Measurements from ENCODE around the gene HDAC9.

Gene HDAC9

GRCh38 chr7:18458830-18459229 lies 36.7 kb upstream of the HDAC9 start:
- TF ChIP-seq POLR2AphosphoS5 (IDR thresholded peaks at IDR 0.05; ENCODE audit: low read depth, low read length) = no peak
- no peak for TF ChIP-seq TAF1 (IDR thresholded peaks at IDR 0.05; ENCODE audit: borderline replicate concordance, insufficient read depth, low read length)
- TF ChIP-seq REST (IDR thresholded peaks at IDR 0.05; ENCODE audit: insufficient read depth in 1 of 2, low read depth in 2 of 2, low read length in 2 of 2) = no peak
- TF ChIP-seq SIN3A (IDR thresholded peaks at IDR 0.05; ENCODE audit: borderline replicate concordance, insufficient read depth, low read length) = no peak
- TF ChIP-seq FOXP2 (optimal IDR thresholded peaks at IDR 0.05; ENCODE audit: borderline replicate concordance, extremely low read depth, extremely low read length, insufficient read depth) = no peak

DNA sequence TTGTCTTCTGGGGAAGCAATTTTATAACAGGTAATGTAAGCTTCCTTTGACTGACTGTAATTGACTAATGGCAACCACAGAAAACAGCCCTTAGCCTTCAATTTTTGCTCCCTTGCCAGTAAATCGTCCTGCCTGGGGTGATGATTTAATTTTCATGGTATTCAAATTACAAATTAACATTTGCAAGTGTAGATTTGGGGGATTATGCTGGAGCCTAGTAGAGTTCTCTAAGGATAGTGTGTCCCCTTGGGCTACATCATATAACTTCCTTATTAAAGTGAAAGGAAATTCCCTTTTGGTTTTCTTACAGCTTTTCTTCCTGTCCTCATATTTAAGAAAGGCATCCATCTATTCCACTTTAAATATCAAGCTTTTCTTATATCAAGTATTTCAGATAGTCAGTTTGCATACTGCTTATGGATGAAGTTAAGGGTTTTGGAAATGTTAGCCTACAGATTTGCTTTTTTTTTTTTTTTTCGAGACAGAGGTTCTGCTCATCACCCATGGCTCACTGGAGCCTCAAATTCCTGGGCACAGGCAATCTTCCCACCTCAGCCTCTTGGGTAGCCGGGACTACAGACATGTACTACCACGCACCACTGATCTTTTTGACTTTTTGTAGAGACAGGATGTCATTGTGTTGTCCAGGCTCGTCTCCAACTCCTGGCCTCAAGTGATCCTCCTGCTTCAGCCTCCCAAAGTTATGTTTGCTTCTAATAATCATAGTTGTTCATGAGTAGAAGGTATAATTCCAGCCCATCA lies 35.9 kb upstream of the HDAC9 start:
- TF ChIP-seq TAF1 (IDR thresholded peaks at IDR 0.05; ENCODE audit: borderline replicate concordance, insufficient read depth, low read length) (no peak), SIN3A (IDR thresholded peaks at IDR 0.05; ENCODE audit: borderline replicate concordance, insufficient read depth, low read length) (no peak), POLR2AphosphoS5 (IDR thresholded peaks at IDR 0.05; ENCODE audit: low read depth, low read length) (no peak), FOXP2 (optimal IDR thresholded peaks at IDR 0.05; ENCODE audit: borderline replicate concordance, extremely low read depth, extremely low read length, insufficient read depth) (no peak), REST (IDR thresholded peaks at IDR 0.05; ENCODE audit: insufficient read depth in 1 of 2, low read depth in 2 of 2, low read length in 2 of 2) (no peak)

DNA sequence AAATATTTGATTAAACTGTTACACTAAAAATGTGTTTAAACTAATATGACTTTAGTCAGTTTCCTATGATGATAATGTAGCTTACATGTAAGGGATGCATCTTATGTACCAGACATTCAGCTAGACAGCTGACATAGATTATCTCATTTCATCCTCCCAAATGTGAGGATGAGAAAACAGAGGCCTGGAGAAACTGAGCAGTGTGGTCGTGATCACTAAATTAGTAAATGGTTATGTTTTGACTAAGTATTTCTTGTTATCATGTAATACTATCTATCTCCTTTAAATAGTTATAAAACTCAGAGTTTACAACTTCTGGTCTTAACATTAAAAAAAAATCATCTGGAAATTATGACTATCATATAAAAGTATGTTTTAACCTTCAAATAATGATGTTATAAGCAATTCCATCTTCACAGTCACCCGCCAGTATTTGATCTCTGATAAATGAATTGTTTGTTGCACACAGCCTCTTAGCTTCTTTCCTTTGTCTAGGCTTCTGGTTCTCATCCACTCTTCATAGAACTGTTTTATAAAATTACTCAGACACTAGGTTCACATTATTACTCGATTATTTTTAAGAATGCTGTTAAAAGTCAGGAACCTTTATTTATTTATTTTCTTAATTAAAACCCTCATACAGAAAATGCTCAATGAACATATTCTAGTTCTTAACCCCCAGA lies 33.6 kb upstream of the HDAC9 start:
- no peak for TF ChIP-seq POLR2AphosphoS5 (IDR thresholded peaks at IDR 0.05; ENCODE audit: low read depth, low read length)
- TF ChIP-seq FOXP2 (optimal IDR thresholded peaks at IDR 0.05; ENCODE audit: borderline replicate concordance, extremely low read depth, extremely low read length, insufficient read depth) = no peak
- no peak for TF ChIP-seq REST (IDR thresholded peaks at IDR 0.05; ENCODE audit: insufficient read depth in 1 of 2, low read depth in 2 of 2, low read length in 2 of 2)
- TF ChIP-seq TAF1 (IDR thresholded peaks at IDR 0.05; ENCODE audit: borderline replicate concordance, insufficient read depth, low read length) = no peak
- TF ChIP-seq SIN3A (IDR thresholded peaks at IDR 0.05; ENCODE audit: borderline replicate concordance, insufficient read depth, low read length) = no peak

- no peak for TF ChIP-seq POLR2AphosphoS5 (IDR thresholded peaks at IDR 0.05; ENCODE audit: low read depth, low read length)
- no peak for TF ChIP-seq SIN3A (IDR thresholded peaks at IDR 0.05; ENCODE audit: borderline replicate concordance, insufficient read depth, low read length)
- no peak for TF ChIP-seq FOXP2 (optimal IDR thresholded peaks at IDR 0.05; ENCODE audit: borderline replicate concordance, extremely low read depth, extremely low read length, insufficient read depth)
- TF ChIP-seq TAF1 (IDR thresholded peaks at IDR 0.05; ENCODE audit: borderline replicate concordance, insufficient read depth, low read length) = no peak
- no peak for TF ChIP-seq REST (IDR thresholded peaks at IDR 0.05; ENCODE audit: insufficient read depth in 1 of 2, low read depth in 2 of 2, low read length in 2 of 2)
Observed at GRCh38 chr7:18464830-18465229, 30.7 kb upstream of the HDAC9 start.

All from PFSK-1 (cell line).